ENCODE data around the gene RAB11FIP3. TPM values are rescaled to one million over a fixed set of nuclear protein-coding genes. Genes with fewer than 3 reads are reported as not detected.

The RAB11FIP3 gene
- total and polyA plus RNA-seq, 9 of the 15 experiments (the other 6 are each of a cell fraction or from before 2014, with no cell fraction given) = 0.46 to 13.1 (median 4.3) TPM

DNA sequence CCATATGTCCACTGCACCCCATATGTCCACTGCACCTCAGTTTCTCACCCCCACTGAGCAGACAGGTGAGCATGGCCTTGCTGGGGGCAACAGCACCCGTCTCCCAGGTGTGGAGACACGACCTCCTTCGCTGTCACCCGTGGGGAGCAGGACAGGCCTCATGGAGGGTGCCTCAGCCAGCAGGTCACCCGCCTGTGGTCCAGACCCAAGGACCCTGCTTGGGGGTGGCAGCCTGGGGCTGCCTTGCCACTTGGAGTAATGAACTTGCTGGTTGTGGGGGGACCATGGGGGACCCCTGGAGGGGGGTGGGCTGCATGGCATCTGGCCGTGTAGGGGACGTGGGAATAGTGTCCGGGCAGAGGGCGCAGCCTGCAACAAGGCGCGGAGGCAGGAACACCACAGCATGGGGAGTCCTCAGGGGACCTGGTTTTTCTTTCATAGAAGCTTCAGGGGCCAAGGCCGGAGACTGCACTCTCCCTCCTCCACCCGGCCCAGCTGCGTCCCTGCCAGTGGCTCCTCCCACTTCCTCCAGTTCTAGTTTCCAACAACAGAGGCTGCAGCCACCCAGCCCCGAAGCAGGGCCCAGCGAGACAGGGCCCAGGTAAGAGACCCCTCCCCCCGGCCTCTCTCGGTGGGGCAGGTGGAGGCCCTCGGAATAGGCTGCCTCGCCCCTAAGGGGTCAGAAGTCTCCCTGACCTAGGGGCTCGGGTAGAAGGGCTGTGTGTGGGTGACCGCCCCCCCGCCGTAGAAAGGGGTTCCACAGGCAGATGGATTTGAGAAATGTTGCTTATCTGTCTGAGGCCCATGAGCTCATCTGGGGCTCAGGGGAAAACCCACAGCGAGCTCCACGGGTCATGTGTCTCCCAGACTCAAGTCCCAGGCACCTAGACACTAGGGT, 141.3 kb downstream of the RAB11FIP3 start, which contains the start of gene NHLRC4 (continued):
- TF ChIP-seq, protein P1, sequence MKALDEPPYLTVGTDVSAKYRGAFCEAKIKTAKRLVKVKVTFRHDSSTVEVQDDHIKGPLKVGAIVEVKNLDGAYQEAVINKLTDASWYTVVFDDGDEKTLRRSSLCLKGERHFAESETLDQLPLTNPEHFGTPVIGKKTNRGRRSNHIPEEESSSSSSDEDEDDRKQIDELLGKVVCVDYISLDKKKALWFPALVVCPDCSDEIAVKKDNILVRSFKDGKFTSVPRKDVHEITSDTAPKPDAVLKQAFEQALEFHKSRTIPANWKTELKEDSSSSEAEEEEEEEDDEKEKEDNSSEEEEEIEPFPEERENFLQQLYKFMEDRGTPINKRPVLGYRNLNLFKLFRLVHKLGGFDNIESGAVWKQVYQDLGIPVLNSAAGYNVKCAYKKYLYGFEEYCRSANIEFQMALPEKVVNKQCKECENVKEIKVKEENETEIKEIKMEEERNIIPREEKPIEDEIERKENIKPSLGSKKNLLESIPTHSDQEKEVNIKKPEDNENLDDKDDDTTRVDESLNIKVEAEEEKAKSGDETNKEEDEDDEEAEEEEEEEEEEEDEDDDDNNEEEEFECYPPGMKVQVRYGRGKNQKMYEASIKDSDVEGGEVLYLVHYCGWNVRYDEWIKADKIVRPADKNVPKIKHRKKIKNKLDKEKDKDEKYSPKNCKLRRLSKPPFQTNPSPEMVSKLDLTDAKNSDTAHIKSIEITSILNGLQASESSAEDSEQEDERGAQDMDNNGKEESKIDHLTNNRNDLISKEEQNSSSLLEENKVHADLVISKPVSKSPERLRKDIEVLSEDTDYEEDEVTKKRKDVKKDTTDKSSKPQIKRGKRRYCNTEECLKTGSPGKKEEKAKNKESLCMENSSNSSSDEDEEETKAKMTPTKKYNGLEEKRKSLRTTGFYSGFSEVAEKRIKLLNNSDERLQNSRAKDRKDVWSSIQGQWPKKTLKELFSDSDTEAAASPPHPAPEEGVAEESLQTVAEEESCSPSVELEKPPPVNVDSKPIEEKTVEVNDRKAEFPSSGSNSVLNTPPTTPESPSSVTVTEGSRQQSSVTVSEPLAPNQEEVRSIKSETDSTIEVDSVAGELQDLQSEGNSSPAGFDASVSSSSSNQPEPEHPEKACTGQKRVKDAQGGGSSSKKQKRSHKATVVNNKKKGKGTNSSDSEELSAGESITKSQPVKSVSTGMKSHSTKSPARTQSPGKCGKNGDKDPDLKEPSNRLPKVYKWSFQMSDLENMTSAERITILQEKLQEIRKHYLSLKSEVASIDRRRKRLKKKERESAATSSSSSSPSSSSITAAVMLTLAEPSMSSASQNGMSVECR (CRISPR knock-in tag; IDR thresholded peaks at IDR 0.05) = peak; percentile 80; the same call in 1 of the 2 replicates
- TF ChIP-seq MIER1 (IDR thresholded peaks at IDR 0.05; ENCODE audit: low read depth) (no peak), ZNF3 (CRISPR knock-in tag; IDR thresholded peaks at IDR 0.05) (no peak), ZZZ3 (IDR thresholded peaks at IDR 0.05) (no peak), SP1 (CRISPR knock-in tag; IDR thresholded peaks at IDR 0.05) (no peak), NCOR1 (IDR thresholded peaks at IDR 0.05) (peak; percentile 75), NR4A1 (CRISPR knock-in tag; IDR thresholded peaks at IDR 0.05) (no peak), NR4A1 (tag; IDR thresholded peaks at IDR 0.05) (no peak), ZSCAN29 (IDR thresholded peaks at IDR 0.05) (no peak), ZNF589 (CRISPR knock-in tag; IDR thresholded peaks at IDR 0.05; ENCODE audit: low read depth) (no peak), HNRNPUL1 (IDR thresholded peaks at IDR 0.05; ENCODE audit: low read length) (no peak), SUPT5H (IDR thresholded peaks at IDR 0.05) (0 out of 2 replicates have a peak, but pooled peaks have one; percentile 33), ZNF717 (CRISPR knock-in tag; IDR thresholded peaks at IDR 0.05) (no peak), ZBTB17 (CRISPR knock-in tag; IDR thresholded peaks at IDR 0.05) (peak; percentile 22; the same call in 1 of the 2 replicates), DMBX1 (CRISPR knock-in tag; IDR thresholded peaks at IDR 0.05; ENCODE audit: borderline replicate concordance) (no peak)
- TF ChIP-seq, protein P2, sequence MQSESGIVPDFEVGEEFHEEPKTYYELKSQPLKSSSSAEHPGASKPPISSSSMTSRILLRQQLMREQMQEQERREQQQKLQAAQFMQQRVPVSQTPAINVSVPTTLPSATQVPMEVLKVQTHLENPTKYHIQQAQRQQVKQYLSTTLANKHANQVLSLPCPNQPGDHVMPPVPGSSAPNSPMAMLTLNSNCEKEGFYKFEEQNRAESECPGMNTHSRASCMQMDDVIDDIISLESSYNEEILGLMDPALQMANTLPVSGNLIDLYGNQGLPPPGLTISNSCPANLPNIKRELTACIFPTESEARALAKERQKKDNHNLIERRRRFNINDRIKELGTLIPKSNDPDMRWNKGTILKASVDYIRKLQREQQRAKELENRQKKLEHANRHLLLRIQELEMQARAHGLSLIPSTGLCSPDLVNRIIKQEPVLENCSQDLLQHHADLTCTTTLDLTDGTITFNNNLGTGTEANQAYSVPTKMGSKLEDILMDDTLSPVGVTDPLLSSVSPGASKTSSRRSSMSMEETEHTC (IDR thresholded peaks at IDR 0.05) = peak; percentile 56; the same call in 1 of the 2 replicates
- TF ChIP-seq, protein P3, sequence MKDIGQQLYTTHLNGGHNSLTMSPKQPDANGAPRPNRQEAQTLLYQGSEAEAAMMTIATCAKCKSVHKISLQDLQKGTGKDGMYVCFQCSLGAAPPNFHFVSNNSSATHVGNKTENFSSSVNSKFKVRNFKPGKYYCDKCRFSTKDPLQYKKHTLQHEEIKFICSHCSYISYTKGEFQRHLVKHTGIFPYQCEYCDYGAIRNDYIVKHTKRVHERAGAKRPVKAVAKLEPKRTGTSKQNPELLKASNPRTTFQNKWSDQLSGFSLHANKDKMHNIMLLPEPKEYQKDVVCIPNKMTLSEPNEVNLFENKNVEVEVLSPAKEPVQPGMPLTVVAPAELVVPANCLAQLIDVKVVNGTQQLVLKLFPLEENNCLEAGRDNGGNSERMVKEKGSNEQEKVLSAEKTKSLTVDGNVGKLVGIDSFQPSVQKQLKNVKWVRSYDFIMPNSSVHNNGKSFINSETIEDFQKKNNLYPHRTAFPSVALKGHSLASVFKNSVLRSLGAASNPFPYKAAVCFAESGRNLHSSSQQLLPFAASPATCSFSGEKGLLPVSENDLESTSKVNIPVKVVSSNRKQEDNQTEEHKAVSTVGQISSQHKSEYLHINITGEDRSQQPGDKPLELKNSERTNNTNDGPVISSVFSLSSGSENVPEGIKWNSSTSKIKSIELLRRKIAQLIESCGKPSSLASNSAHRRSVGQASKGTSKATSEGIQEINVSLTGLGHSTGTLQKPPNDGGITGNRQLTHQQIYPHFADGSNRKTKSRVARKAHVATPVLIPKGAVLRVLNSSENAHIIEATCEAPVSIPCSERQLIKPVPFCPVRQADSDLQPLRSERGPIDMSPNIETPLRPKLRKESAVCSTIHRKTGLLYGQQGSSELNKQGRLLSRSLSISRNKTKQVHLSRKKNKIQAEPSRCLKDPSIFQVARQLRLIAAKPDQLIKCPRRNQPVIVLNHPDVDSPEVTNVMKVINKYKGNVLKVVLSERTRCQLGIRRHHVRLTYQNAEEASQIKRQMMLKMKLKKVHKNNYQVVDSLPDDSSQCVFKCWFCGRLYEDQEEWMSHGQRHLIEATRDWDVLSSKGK (CRISPR knock-in tag; IDR thresholded peaks at IDR 0.05) = no peak
- TF ChIP-seq, protein P4, sequence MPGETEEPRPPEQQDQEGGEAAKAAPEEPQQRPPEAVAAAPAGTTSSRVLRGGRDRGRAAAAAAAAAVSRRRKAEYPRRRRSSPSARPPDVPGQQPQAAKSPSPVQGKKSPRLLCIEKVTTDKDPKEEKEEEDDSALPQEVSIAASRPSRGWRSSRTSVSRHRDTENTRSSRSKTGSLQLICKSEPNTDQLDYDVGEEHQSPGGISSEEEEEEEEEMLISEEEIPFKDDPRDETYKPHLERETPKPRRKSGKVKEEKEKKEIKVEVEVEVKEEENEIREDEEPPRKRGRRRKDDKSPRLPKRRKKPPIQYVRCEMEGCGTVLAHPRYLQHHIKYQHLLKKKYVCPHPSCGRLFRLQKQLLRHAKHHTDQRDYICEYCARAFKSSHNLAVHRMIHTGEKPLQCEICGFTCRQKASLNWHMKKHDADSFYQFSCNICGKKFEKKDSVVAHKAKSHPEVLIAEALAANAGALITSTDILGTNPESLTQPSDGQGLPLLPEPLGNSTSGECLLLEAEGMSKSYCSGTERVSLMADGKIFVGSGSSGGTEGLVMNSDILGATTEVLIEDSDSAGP (CRISPR knock-in tag; IDR thresholded peaks at IDR 0.05) = no peak

Measured in K562 (cell line).